AG04450 (cell line): ENCODE results near the gene GRK5. TPM values are rescaled to one million over a fixed set of nuclear protein-coding genes. Genes with fewer than 3 reads are reported as not detected.

Source experiments
- CTCF ChIA-PET: fragments of 300-600, 350-600 bp; formaldehyde crosslinking; extraction: SDS; loops from one replicate; lab custom pipeline; 2022; ENCODE audit warnings: antibody characterized with exemption, inconsistent platforms; lab: Charles Lee
- POLR2A ChIA-PET: fragments of 350-600 bp; formaldehyde crosslinking; extraction: SDS; loops from one replicate; lab custom pipeline; 2021; ENCODE audit warnings: antibody characterized with exemption, inconsistent platforms; lab: Yijun Ruan, JAX
- DNase-seq: peaks from one replicate; pipeline ENCODE4 v3.0.0-alpha.2; 2011; ENCODE audit warnings: low read depth, low spot score
- H3K27ac ChIP-seq: one replicate; pipeline ENCODE4 v1.5.1; 2012; ENCODE audit warnings: low read depth, low read length, control low read depth
- H3K27me3 ChIP-seq: one replicate; pipeline ENCODE4 v1.6.0; 2012; ENCODE audit warnings: low read length; ENCODE audit not compliant: control insufficient read depth, insufficient read depth
- H3K4me3 ChIP-seq: 2 replicates; pipeline ENCODE4 v1.5.1; 2011; ENCODE audit warnings: mild to moderate bottlenecking, low read depth, low read length, control low read depth
- H3K9me3 ChIP-seq: 2 replicates; pipeline ENCODE4 v1.5.1; 2012; ENCODE audit warnings: low read length; ENCODE audit not compliant: control insufficient read depth, insufficient read depth
- CTCF ChIP-seq: IDR thresholded peaks from 2 replicates; pipeline ENCODE4 v1.5.1; 2011; ENCODE audit warnings: low read depth, low read length, control low read depth, inconsistent platforms
- polyA plus RNA-seq: library from polyadenylated mRNA; depleted of rRNA; stranded (reverse); fragments of >200 nt; gene quantifications from 2 replicates; pipeline ENCODE4 v1.2.3, GENCODE V29; 2011

Gene GRK5
- polyA plus RNA-seq, 1 experiment: 27.6 TPM

DNA sequence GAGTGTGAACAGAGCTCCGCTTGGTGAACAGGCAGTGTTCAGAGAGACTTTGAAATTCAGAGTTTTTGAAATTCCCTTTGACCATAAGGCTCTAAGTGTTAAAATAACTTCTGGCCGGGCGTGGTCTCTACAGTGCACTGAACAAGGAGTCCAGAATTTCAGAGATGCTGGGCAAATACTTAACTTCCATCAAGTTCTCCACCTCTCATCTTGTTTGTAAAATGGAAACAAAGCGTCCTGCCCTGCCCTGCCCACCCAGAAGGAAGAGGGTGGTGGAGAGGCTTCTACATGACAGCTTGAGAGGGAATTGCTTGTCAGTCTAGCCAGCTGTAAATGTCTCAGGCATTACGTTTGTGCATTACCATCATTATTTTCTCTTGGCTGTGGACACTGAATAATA lies 232.6 kb downstream of the GRK5 start:
- CTCF ChIA-PET: interaction anchor here (0.7 to 3.2 kb wide), 3 partner anchors 230 to 241 kb away, joined by 4 to 11 read pairs (median 4); no protein-coding TSS in a partner anchor
- Histone ChIP-seq H3K27me3 (no peaks in the 10 kb centered on the region), H3K9me3 (no peaks in the 10 kb centered on the region; the same call in 1 of the 2 replicates), H3K4me3 (no peak overlapping the region), H3K27ac (no peak overlapping the region)
- TF ChIP-seq CTCF: no peak
- POLR2A ChIA-PET: interaction anchor here (0.7 kb wide), 1 partner anchor 32 kb away, joined by 3 read pairs; no protein-coding TSS in a partner anchor
- DNase-seq: no peak

- no peak for TF ChIP-seq CTCF
- no peak overlapping the region for H3K4me3 ChIP-seq
- ChIA-PET POLR2A (interaction anchor here (0.8 to 1.4 kb wide), 3 partner anchors 49 to 242 kb away, joined by 3 to 4 read pairs (median 4); no protein-coding TSS in a partner anchor), CTCF (interaction anchor here (1.0 to 3.2 kb wide), 3 partner anchors 102 to 242 kb away, joined by 5 to 11 read pairs (median 5); no protein-coding TSS in a partner anchor)
- no peaks in the 10 kb centered on the region for H3K9me3 ChIP-seq
- H3K27me3 ChIP-seq: no peaks in the 10 kb centered on the region
- H3K27ac ChIP-seq: peak overlapping the region; percentile 83
- peak; percentile 43 for DNase-seq
Measured at GRCh38 chr10:119441151-119441821, 233.9 kb downstream of the GRK5 start.

GRCh38 chr10:119441921-119442757 lies 234.8 kb downstream of the GRK5 start:
- no peaks in the 10 kb centered on the region for H3K27me3 ChIP-seq
- POLR2A ChIA-PET: interaction anchor here (0.8 to 1.4 kb wide), 3 partner anchors 48 to 243 kb away, joined by 3 to 4 read pairs (median 4); no protein-coding TSS in a partner anchor

GRCh38 chr10:119442758-119443060 lies 235.3 kb downstream of the GRK5 start:
- ChIA-PET POLR2A (no interaction called here), CTCF (interaction anchor here (0.9 to 4.3 kb wide), 2 partner anchors 100 to 244 kb away, joined by 3 to 70 read pairs; partner anchors contain the start of gene RGS10)
- Histone ChIP-seq H3K4me3 (no peak overlapping the region), H3K9me3 (no peaks in the 10 kb centered on the region), H3K27ac (no peak overlapping the region), H3K27me3 (no peaks in the 10 kb centered on the region)
- no peak for DNase-seq
- TF ChIP-seq CTCF: no peak

More at GRCh38 chr10:119441921-119442757, 234.8 kb downstream of the GRK5 start:
- no peaks in the 10 kb centered on the region for H3K9me3 ChIP-seq
- peak overlapping the region; percentile 31 for H3K27ac ChIP-seq
- no peak overlapping the region for H3K4me3 ChIP-seq
- DNase-seq: no peak
- no peak for TF ChIP-seq CTCF
- CTCF ChIA-PET: interaction anchor here (1.0 to 3.2 kb wide), 3 partner anchors 103 to 243 kb away, joined by 5 to 11 read pairs (median 5); no protein-coding TSS in a partner anchor
